Liver (tissue), 3 donors: ENCODE results near the gene BIRC6.

Source experiments
- CTCF ChIP-seq: fragments of 150-350 bp; IDR thresholded peaks from 2 replicates; pipeline ENCODE4 v1.5.1; 2017; ENCODE audit warnings: improper control_type of control experiment, low read depth, low read length; ENCODE audit not compliant: missing input control
- SP1 ChIP-seq: IDR thresholded peaks from 2 replicates; pipeline ENCODE4 v1.6.1; 2018; ENCODE audit warnings: antibody characterized with exemption, mild to moderate bottlenecking
- TF ChIP-seq, protein P1 (sequence below): IDR thresholded peaks from 2 replicates; pipeline ENCODE4 v1.6.1; 2016; ENCODE audit warnings: antibody characterized with exemption
- donor health status: healthy.
- donor health status: healthy.

- TF ChIP-seq, protein P1, sequence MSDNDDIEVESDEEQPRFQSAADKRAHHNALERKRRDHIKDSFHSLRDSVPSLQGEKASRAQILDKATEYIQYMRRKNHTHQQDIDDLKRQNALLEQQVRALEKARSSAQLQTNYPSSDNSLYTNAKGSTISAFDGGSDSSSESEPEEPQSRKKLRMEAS, result no peak
- TF ChIP-seq CTCF, result no peak
- TF ChIP-seq SP1, result no peak
These were observed 257.3 kb downstream of the BIRC6 start for GRCh38 chr2:32614084-32614483.
